ENCODE data around the gene PIK3R1.

PIK3R1 gene

DNA sequence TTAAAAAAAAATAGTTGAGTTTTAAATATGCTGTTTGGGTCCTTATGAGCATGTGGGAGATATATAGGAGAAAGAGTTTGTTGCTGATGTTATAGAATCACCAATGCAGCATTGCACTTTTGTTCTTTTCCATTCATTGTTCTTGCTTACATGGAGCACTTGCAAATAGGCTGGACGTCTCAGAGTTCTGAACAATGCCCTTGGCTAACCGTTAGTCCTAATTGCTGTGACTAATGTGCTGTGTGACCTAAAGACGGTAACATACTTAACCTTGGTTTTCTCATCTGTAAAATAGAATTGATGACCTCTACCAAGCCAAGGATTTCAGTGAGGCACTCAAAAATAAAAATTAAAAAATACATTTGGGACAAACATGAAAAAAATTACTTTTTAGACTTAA, 29.8 kb downstream of the PIK3R1 start:
- DNase-seq: no peak
- in situ Hi-C loops (cut with MboI; ENCODE audit: low pct_unique_long_range_greater_than_20kb, low sequenced_read_pairs): no loop called here

- DNase-seq: no peak
Measured at GRCh38 chr5:68246802-68247201, 31.2 kb downstream of the PIK3R1 start.

DNA sequence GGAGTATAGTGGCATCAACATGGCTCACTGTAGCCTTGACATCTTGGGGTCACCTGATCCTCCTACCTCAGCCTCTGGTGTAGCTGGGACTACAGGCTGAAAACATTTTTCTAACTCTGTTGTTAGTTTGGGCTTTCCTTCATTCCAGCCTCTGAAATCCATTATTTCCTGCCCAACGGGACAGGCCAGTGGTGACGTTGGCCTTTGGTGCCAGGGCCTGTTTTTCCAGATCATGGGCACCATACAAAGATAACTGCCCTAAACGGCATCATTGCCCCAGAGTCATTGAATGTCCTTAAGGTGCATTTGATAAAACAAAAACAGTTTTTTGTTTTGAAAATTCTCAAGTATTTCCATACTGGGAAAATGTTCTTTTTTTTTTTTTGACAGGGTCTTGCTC, 32.1 kb downstream of the PIK3R1 start:
- DNase-seq: no peak
- in situ Hi-C loops (cut with MboI; ENCODE audit: low pct_unique_long_range_greater_than_20kb, low sequenced_read_pairs): no loop called here

More at GRCh38 chr5:68246802-68247201, 31.2 kb downstream of the PIK3R1 start:
- in situ Hi-C loops (cut with MboI; ENCODE audit: low pct_unique_long_range_greater_than_20kb, low sequenced_read_pairs): no loop called here

GRCh38 chr5:68248896-68249295, 33.3 kb downstream of the PIK3R1 start:
- in situ Hi-C loops (cut with MboI; ENCODE audit: low pct_unique_long_range_greater_than_20kb, low sequenced_read_pairs): no loop called here
- DNase-seq: no peak

DNA sequence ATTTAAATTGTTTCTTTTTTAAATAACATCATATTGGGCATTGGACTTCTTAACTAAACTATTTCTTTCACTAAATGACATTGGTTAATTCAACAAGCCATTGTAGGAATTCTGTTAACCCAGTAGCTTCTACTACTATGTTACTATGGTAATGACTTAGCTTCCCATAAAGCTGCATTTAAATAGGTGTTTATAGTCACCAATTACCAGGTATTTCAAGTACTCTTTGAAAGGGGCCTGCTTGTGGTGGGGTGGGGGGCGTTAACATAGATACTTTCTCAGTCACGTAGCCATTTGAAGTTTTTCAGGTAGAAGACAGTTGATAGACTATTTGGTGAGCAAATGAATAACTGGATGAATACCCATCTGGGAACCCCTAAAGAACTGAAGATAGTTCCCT, 34.0 kb downstream of the PIK3R1 start:
- DNase-seq: no peak
- in situ Hi-C loops (cut with MboI; ENCODE audit: low pct_unique_long_range_greater_than_20kb, low sequenced_read_pairs): no loop called here

GRCh38 chr5:68250661-68251298, 35.2 kb downstream of the PIK3R1 start:
- DNase-seq: no peak
- in situ Hi-C loops (cut with MboI; ENCODE audit: low pct_unique_long_range_greater_than_20kb, low sequenced_read_pairs): loop anchor here (25.0 kb wide), 1 partner anchor 1013 kb away; no protein-coding TSS in a partner anchor

DNA sequence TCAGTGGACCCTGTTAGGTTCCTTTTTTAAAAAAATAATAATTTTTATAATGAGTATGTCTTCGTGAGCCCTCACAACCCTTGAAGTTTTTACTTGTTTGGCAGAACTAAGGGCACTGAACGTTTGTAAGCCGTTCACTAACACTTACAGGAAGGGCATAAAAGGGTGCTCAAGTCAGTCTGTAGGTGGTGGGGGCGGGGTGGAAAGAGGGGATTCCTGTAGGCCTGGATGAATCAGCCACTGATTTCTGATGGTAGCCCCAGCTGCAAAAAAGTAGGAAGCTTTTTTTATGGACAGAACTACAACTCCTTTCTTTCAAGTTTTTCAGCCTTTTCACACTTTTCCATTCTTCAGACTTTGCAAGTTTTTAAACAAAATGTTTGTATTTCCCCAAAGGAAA, 35.8 kb downstream of the PIK3R1 start:
- in situ Hi-C loops (cut with MboI; ENCODE audit: low pct_unique_long_range_greater_than_20kb, low sequenced_read_pairs): loop anchor here (25.0 kb wide), 1 partner anchor 1014 kb away; no protein-coding TSS in a partner anchor

DNA sequence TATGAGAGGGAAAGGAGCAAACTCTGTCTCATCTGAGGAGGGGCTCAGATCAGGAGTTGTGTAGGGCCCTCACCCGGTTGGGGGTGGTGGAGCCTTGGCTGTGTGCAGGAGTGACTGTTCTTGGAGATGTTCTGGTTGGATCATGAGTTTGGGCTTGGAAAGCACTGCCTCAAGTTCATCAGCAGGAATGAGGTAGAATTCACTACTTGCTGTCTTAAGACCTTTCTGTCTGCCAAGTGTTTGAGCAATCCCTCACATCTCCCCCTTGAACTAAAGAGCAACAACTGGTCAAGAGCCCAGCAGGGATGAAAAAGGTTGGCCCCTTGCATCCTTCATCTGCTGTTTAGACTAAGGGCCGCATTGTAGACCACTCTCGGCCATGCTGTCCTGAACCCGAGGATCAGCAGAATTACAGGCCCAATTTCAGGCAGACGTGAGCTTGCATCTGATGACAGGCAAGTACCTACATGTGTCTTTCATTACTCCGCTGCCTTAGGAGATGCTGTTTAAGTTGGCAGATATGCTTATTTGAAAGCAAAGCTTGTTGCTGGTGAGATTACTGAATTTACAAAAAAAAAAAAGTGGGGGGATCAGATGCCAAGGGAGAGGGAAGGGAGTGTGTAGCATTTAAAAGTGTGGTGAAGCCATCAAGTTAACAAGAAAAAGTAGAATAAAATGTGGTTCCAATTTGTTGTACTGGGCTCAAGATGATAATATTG, 36.4 kb downstream of the PIK3R1 start:
- DNase-seq: no peak
- in situ Hi-C loops (cut with MboI; ENCODE audit: low pct_unique_long_range_greater_than_20kb, low sequenced_read_pairs): loop anchor here (25.0 kb wide), 1 partner anchor 1015 kb away; no protein-coding TSS in a partner anchor

More for the DNA sequence above, 35.8 kb downstream of the PIK3R1 start:
- no peak for DNase-seq

- in situ Hi-C loops (cut with MboI; ENCODE audit: low pct_unique_long_range_greater_than_20kb, low sequenced_read_pairs): loop anchor here (25.0 kb wide), 1 partner anchor 1016 kb away; no protein-coding TSS in a partner anchor
- peak; percentile 63 for DNase-seq
Measured at GRCh38 chr5:68252673-68253623, 37.4 kb downstream of the PIK3R1 start.

- DNase-seq: no peak
- in situ Hi-C loops (cut with MboI; ENCODE audit: low pct_unique_long_range_greater_than_20kb, low sequenced_read_pairs): loop anchor here (25.0 kb wide), 1 partner anchor 1017 kb away; no protein-coding TSS in a partner anchor
Measured at GRCh38 chr5:68253624-68254585, 38.3 kb downstream of the PIK3R1 start.

DNA sequence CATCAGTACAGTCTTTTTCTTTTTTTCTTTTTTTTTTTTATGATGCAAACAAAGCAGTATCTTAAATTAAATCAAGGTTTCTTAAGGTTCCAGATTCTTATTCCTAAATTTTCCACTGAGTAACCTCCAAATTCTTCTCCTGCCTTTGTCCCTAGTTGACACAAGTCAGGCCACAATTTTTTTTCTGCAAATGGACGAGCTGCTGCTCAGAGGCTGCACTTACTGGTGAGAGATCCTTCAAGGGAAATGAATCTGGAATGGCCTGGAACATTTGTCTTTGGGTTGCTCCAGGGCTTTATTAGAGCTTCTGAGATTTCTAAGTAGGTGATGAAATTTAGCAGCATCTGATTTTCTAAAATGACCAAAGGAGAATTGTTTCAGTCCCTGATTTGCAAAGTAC, 39.3 kb downstream of the PIK3R1 start:
- DNase-seq: no peak
- in situ Hi-C loops (cut with MboI; ENCODE audit: low pct_unique_long_range_greater_than_20kb, low sequenced_read_pairs): loop anchor here (25.0 kb wide), 1 partner anchor 1018 kb away; no protein-coding TSS in a partner anchor

DNA sequence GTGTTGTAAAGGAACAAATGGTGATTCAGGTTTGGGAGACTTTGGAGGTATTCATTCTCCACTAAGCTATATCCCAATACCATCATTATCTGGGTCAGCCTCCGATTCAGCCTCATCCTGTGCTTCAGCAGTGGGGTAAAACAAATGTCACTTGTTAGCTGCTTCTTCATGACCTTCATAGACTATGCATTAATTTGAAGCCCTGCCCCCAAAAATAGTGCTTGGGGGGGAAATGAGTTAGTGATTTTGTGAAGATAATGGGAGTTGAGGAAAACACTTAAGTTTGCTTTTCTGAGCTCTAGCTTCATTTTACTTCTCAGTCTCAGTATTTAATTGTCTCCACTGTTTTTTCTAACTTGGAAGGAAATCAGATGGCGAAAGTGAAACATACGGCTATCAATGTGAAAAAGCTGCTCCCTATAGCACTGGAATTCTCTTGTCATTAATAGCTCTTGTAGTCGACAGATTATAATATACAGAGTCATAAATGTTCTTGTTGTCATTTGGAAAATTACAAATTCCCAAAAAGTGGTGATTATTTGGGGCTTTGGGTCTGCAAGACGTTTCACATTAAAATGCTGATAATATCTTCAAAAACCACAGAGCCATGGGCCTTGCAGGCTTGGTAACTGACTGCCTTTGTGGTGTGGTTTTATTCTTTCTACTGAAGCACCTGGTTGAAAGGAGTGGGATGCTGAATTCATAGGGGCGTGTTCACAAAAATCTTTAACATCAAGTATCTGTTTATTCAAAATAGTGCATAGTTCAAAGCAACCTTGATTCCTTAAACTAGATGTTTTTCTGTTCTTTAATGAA, 40.0 kb downstream of the PIK3R1 start:
- in situ Hi-C loops (cut with MboI; ENCODE audit: low pct_unique_long_range_greater_than_20kb, low sequenced_read_pairs): loop anchor here (25.0 kb wide), 1 partner anchor 1018 kb away; no protein-coding TSS in a partner anchor
- no peak for DNase-seq

DNA sequence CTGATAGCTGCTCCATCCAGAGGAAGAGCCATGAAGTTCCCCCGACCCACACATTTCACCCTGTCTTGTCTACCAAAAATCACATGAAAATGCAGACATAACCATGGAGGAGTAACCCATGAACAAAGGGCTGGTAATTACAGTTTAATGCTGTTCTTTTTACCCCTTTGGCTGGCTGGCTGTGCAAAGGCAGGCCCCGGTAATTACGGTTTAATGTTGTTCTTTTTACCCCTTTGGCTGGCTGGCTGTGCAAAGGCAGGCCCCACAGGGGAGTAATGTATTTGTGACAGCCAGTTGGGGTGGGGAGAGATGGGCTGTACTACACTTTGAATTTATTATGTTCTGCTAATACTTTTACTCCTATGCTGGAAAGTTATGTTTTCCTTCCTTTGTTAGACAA, 41.7 kb downstream of the PIK3R1 start:
- DNase-seq: no peak
- in situ Hi-C loops (cut with MboI; ENCODE audit: low pct_unique_long_range_greater_than_20kb, low sequenced_read_pairs): loop anchor here (25.0 kb wide), 1 partner anchor 1020 kb away; no protein-coding TSS in a partner anchor

GRCh38 chr5:68258531-68258930, 43.0 kb downstream of the PIK3R1 start:
- in situ Hi-C loops (cut with MboI; ENCODE audit: low pct_unique_long_range_greater_than_20kb, low sequenced_read_pairs): loop anchor here (25.0 kb wide), 1 partner anchor 1021 kb away; no protein-coding TSS in a partner anchor
- DNase-seq: no peak

GRCh38 chr5:68259700-68260099, 44.1 kb downstream of the PIK3R1 start:
- in situ Hi-C loops (cut with MboI; ENCODE audit: low pct_unique_long_range_greater_than_20kb, low sequenced_read_pairs): loop anchor here (25.0 kb wide), 1 partner anchor 1022 kb away; no protein-coding TSS in a partner anchor
- DNase-seq: no peak

- DNase-seq: no peak
- in situ Hi-C loops (cut with MboI; ENCODE audit: low pct_unique_long_range_greater_than_20kb, low sequenced_read_pairs): loop anchor here (25.0 kb wide), 1 partner anchor 1023 kb away; no protein-coding TSS in a partner anchor
Measured at GRCh38 chr5:68260467-68260866, 44.9 kb downstream of the PIK3R1 start.

DNA sequence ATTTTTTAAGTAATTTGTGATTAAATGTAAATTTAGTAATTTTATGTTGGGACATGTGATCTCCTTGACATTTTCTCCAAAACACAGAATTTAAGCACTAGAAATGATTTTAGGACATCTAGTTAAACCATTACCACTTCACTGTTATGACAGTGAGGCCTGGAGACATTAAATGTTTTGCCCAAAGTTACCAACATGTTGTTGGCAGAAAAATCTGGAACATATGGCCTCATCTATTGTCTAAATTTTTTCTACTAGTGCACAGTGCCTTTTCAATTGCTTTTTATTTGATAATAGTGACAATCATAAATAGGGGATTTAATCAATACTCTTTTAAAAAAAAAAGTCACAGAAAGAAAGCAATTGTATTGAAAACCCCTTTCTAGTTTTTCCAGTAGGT, 45.6 kb downstream of the PIK3R1 start:
- DNase-seq: no peak
- in situ Hi-C loops (cut with MboI; ENCODE audit: low pct_unique_long_range_greater_than_20kb, low sequenced_read_pairs): loop anchor here (25.0 kb wide), 1 partner anchor 1024 kb away; no protein-coding TSS in a partner anchor

All from KBM-7 (cell line).